GM21367 (cell line): ENCODE measurements around the gene BBS7.

Experiments used
- ATAC-seq: cut with Tn5 transposase; IDR thresholded peaks from one replicate; pipeline ENCODE4 v1.9.1; 2021; ENCODE audit not compliant: unreplicated experiment

The BBS7 gene

GRCh38 chr4:121827853-121828252, 42.4 kb downstream of the BBS7 start:
- ATAC-seq, result no peak

GRCh38 chr4:121824950-121825349, 45.3 kb downstream of the BBS7 start:
- ATAC-seq, result no peak

- ATAC-seq, result peak; percentile 1
Measured at GRCh38 chr4:121824171-121824527, 46.1 kb downstream of the BBS7 start.

- ATAC-seq, result peak; percentile 90
Measured at GRCh38 chr4:121823505-121824170, 46.6 kb downstream of the BBS7 start, which contains the start of gene CCNA2. TSS of gene CCNA2 (minus strand) at chr4:121823883. CDS start at chr4:121823628, 255 bp downstream.

- ATAC-seq, result peak; percentile 51
Measured at GRCh38 chr4:121822796-121823504, 47.3 kb downstream of the BBS7 start.

GRCh38 chr4:121822047-121822446, 48.2 kb downstream of the BBS7 start:
- no peak for ATAC-seq

GRCh38 chr4:121819216-121819965, 50.9 kb downstream of the BBS7 start:
- ATAC-seq, result no peak

- ATAC-seq, result no peak
Measured at GRCh38 chr4:121818215-121818614, 52.1 kb downstream of the BBS7 start.

- no peak for ATAC-seq
Measured at GRCh38 chr4:121817701-121818100, 52.6 kb downstream of the BBS7 start.

- ATAC-seq, result no peak
Measured at GRCh38 chr4:121817006-121817405, 53.3 kb downstream of the BBS7 start.

GRCh38 chr4:121814756-121815155, 55.5 kb downstream of the BBS7 start:
- no peak for ATAC-seq

- ATAC-seq, result no peak
Measured at GRCh38 chr4:121811122-121811521, 59.2 kb downstream of the BBS7 start.

- ATAC-seq, result no peak
Measured at GRCh38 chr4:121806411-121806810, 63.9 kb downstream of the BBS7 start.

GRCh38 chr4:121801715-121802075, 68.6 kb downstream of the BBS7 start:
- ATAC-seq, result no peak

- ATAC-seq, result peak; percentile 76
Measured at GRCh38 chr4:121800961-121801714, 69.1 kb downstream of the BBS7 start, which contains the start of gene EXOSC9. TSS of gene EXOSC9 (plus strand) at chr4:121801323. CDS start at chr4:121801425, 102 bp downstream.

- ATAC-seq, result peak; percentile 19
Measured at GRCh38 chr4:121800638-121800960, 69.7 kb downstream of the BBS7 start.

GRCh38 chr4:121799867-121800501, 70.3 kb downstream of the BBS7 start:
- no peak for ATAC-seq

GRCh38 chr4:121799208-121799823, 71.0 kb downstream of the BBS7 start:
- no peak for ATAC-seq

GRCh38 chr4:121796283-121796682, 74.0 kb downstream of the BBS7 start:
- ATAC-seq, result no peak

GRCh38 chr4:121794505-121795188, 75.6 kb downstream of the BBS7 start:
- no peak for ATAC-seq
